H1 (cell line): ENCODE results near the gene SH3PXD2A. TPM values are rescaled to one million over a fixed set of nuclear protein-coding genes. Genes with fewer than 3 reads are reported as not detected.

Experiments used
- CTCF ChIA-PET: fragments of 300-600 bp; sonication (Branson Sonifier 250); formaldehyde crosslinking; loops from one replicate; lab custom pipeline; 2021; ENCODE audit not compliant: partially characterized antibody; lab: Charles Lee
- POLR2A ChIA-PET: fragments of 300-600 bp; sonication (Branson Sonifier 250); formaldehyde crosslinking; loops from one replicate; lab custom pipeline; 2021; ENCODE audit warnings: inconsistent platforms; ENCODE audit not compliant: partially characterized antibody; lab: Charles Lee
- DNase-seq, 2 experiments: peaks; one replicate each; pipeline versions ENCODE4 v3.0.0 to v3.0.0-alpha.2; 2010 to 2022; ENCODE audit warnings: low spot score in 2 of 2, low read depth in 1 of 2, mixed read lengths in 1 of 2
- FAIRE-seq: peaks from 2 replicates; lab custom pipeline; 2011; peaks lifted over from hg19 to GRCh38; lab: Jason Lieb, UNC
- H2AFZ ChIP-seq: 2 replicates; pipeline ENCODE4 v1.8.1; 2012; ENCODE audit warnings: low read length, inconsistent platforms
- H2AK5ac ChIP-seq: 2 replicates; pipeline ENCODE4 v1.6.1; 2013; ENCODE audit warnings: low read depth, low read length
- H2BK120ac ChIP-seq: replicated peaks from 2 replicates; pipeline ENCODE3; 2013; ENCODE audit warnings: low read depth, low read length, inconsistent platforms
- H2BK12ac ChIP-seq: 2 replicates; pipeline ENCODE4 v1.6.1; 2013; ENCODE audit warnings: low read depth, low read length
- H2BK15ac ChIP-seq: 2 replicates; pipeline ENCODE4 v1.6.1; 2013; ENCODE audit warnings: low read length
- H2BK20ac ChIP-seq: 2 replicates; pipeline ENCODE4 v1.6.1; 2013; ENCODE audit warnings: low read length
- H2BK5ac ChIP-seq: 2 replicates; pipeline ENCODE4 v1.6.1; 2013; ENCODE audit warnings: low read depth, low read length
- H3K14ac ChIP-seq: 2 replicates; pipeline ENCODE4 v1.6.1; 2013; ENCODE audit warnings: inconsistent platforms; ENCODE audit not compliant: insufficient read length
- H3K18ac ChIP-seq: 2 replicates; pipeline ENCODE4 v1.6.1; 2013; ENCODE audit warnings: low read length; ENCODE audit errors: extremely low read depth
- H3K23ac ChIP-seq: 2 replicates; pipeline ENCODE4 v1.6.1; 2013; ENCODE audit warnings: inconsistent platforms; ENCODE audit not compliant: insufficient read length
- H3K23me2 ChIP-seq: 2 replicates; pipeline ENCODE4 v1.6.1; 2013; ENCODE audit warnings: low read depth, low read length
- H3K27ac ChIP-seq: 2 replicates; pipeline ENCODE4 v1.6.1; 2011; ENCODE audit warnings: low read depth, low read length, inconsistent platforms
- H3K27me3 ChIP-seq, 4 experiments: replicated peaks in 1 of 4; 1 replicate in 1 of 4; 2 replicates in 3 of 4; pipeline versions ENCODE4 v1.6.1 to v1.8.1; 2011 to 2013; ENCODE audit warnings: low read length in 3 of 4, mild to moderate bottlenecking in 3 of 4, inconsistent platforms in 2 of 4, mixed read lengths in 2 of 4, moderate library complexity in 1 of 4; ENCODE audit not compliant: control insufficient read depth in 3 of 4, insufficient read depth in 3 of 4; ENCODE audit errors: extremely low read depth in 1 of 4
- H3K36me3 ChIP-seq, 4 experiments: 2 replicates each; pipeline versions ENCODE4 v1.6.1 to v1.8.1; 2011 to 2013; ENCODE audit warnings: mild to moderate bottlenecking in 4 of 4, low read length in 3 of 4, moderate library complexity in 2 of 4, control low read depth in 1 of 4, inconsistent platforms in 1 of 4; ENCODE audit not compliant: insufficient read depth in 4 of 4, control insufficient read depth in 2 of 4
- H3K4ac ChIP-seq: replicated peaks from 2 replicates; pipeline ENCODE3; 2013; ENCODE audit warnings: low read length, low read depth, mixed read lengths, inconsistent platforms; ENCODE audit not compliant: insufficient read length
- H3K4me1 ChIP-seq, 4 experiments: replicated peaks in 1 of 4; 1 replicate in 1 of 4; 2 replicates in 3 of 4; pipeline versions ENCODE4 v1.6.1 to v1.8.1; 2011 to 2013; ENCODE audit warnings: low read length in 3 of 4, inconsistent platforms in 2 of 4, mixed read lengths in 1 of 4; ENCODE audit not compliant: insufficient read depth in 4 of 4, control insufficient read depth in 3 of 4
- H3K4me2 ChIP-seq, 2 experiments: 2 replicates each; pipeline versions ENCODE4 v1.6.1 to v1.8.1; 2011 to 2013; ENCODE audit warnings: low read depth in 2 of 2, low read length in 2 of 2, control low read depth in 1 of 2, inconsistent platforms in 1 of 2, mild to moderate bottlenecking in 1 of 2; ENCODE audit not compliant: insufficient read depth in 1 of 2
- H3K4me3 ChIP-seq, 4 experiments: fragments of 200-600, 300-600 bp in 1 of 4; sonication (generic), shearing (Covaris generic), sonication (Bioruptor Twin) in 1 of 4; 2 replicates each; pipeline versions ENCODE4 v1.5.1 to v1.8.1; 2011 to 2016; ENCODE audit warnings: low read length in 4 of 4, low read depth in 3 of 4, control low read depth in 2 of 4, inconsistent platforms in 2 of 4, mild to moderate bottlenecking in 2 of 4, mixed read lengths in 1 of 4, moderate library complexity in 1 of 4; ENCODE audit not compliant: insufficient read depth in 2 of 4; ENCODE audit errors: extremely low read depth in 1 of 4
- H3K56ac ChIP-seq: replicated peaks from 2 replicates; pipeline ENCODE3; 2013; ENCODE audit warnings: low read depth, mild to moderate bottlenecking, mixed read lengths, low read length, inconsistent platforms; ENCODE audit not compliant: insufficient read length
- H3K79me1 ChIP-seq: 2 replicates; pipeline ENCODE4 v1.6.1; 2013; ENCODE audit warnings: low read depth, low read length, control low read depth
- H3K79me2 ChIP-seq, 2 experiments: 2 replicates each; pipeline versions ENCODE4 v1.6.1 to v1.8.1; 2012 to 2013; ENCODE audit warnings: low read length in 2 of 2, mild to moderate bottlenecking in 2 of 2, inconsistent platforms in 1 of 2; ENCODE audit not compliant: insufficient read depth in 2 of 2, control insufficient read depth in 1 of 2
- H3K9ac ChIP-seq, 4 experiments: replicated peaks in 1 of 4; 1 replicate in 1 of 4; 2 replicates in 3 of 4; pipeline versions ENCODE4 v1.6.1 to v1.8.1; 2011 to 2013; ENCODE audit warnings: low read depth in 3 of 4, low read length in 3 of 4, control low read depth in 2 of 4, mild to moderate bottlenecking in 2 of 4, moderate library complexity in 2 of 4, inconsistent platforms in 1 of 4; ENCODE audit errors: extremely low read depth in 1 of 4
- H3K9me3 ChIP-seq, 2 experiments: 2 replicates each; pipeline versions ENCODE4 v1.6.1 to v1.8.1; 2012 to 2013; ENCODE audit warnings: mild to moderate bottlenecking in 2 of 2, moderate library complexity in 2 of 2, control low read depth in 1 of 2, inconsistent platforms in 1 of 2, low read depth in 1 of 2, low read length in 1 of 2, mixed read lengths in 1 of 2; ENCODE audit not compliant: insufficient read depth in 2 of 2
- H4K20me1 ChIP-seq, 2 experiments: replicated peaks in 1 of 2; 2 replicates each; pipeline versions ENCODE3 to v1.8.1; 2011 to 2013; ENCODE audit warnings: inconsistent platforms in 2 of 2, low read length in 2 of 2, mild to moderate bottlenecking in 1 of 2; ENCODE audit not compliant: insufficient read depth in 2 of 2, control insufficient read depth in 1 of 2
- H4K5ac ChIP-seq: 2 replicates; pipeline ENCODE4 v1.6.1; 2013; ENCODE audit warnings: low read length, low read depth, mixed read lengths, inconsistent platforms; ENCODE audit not compliant: insufficient read length
- H4K8ac ChIP-seq: 2 replicates; pipeline ENCODE4 v1.8.0; 2013; ENCODE audit warnings: mild to moderate bottlenecking, moderate library complexity, low read length, inconsistent platforms; ENCODE audit not compliant: insufficient read depth; ENCODE audit errors: extremely low read depth
- H4K91ac ChIP-seq: replicated peaks from 2 replicates; pipeline ENCODE3; 2013; ENCODE audit warnings: low read length, mixed read lengths, inconsistent platforms; ENCODE audit not compliant: insufficient read length
- ASH2L ChIP-seq: fragments of 200-600, 300-600 bp; sonication (generic); IDR thresholded peaks from one replicate; pipeline ENCODE4 v1.7.1; 2017; ENCODE audit warnings: low read length
- CBX5 ChIP-seq: fragments of 300-800, 300-1000 bp; sonication (generic); IDR thresholded peaks from 2 replicates; pipeline ENCODE4 v1.7.1; 2016; ENCODE audit warnings: antibody characterized with exemption, low read length, low read depth
- CBX8 ChIP-seq: fragments of 300-800, 300-1000 bp; sonication (generic); IDR thresholded peaks from 2 replicates; pipeline ENCODE4 v1.7.1; 2016; ENCODE audit warnings: low read depth, low read length, borderline replicate concordance
- CHD1 ChIP-seq: IDR thresholded peaks from 2 replicates; pipeline ENCODE4 v1.6.1; 2012; ENCODE audit warnings: low read depth, low read length, improper control_type of control experiment
- CREB1 ChIP-seq: IDR thresholded peaks from 2 replicates; pipeline ENCODE4 v1.6.1; 2012; ENCODE audit warnings: inconsistent platforms
- CTBP2 ChIP-seq: IDR thresholded peaks from 2 replicates; pipeline ENCODE4 v1.7.0; 2011; ENCODE audit warnings: borderline replicate concordance, mild to moderate bottlenecking, moderate library complexity, mixed read lengths, low read length; ENCODE audit not compliant: insufficient read depth, insufficient read length
- JUN ChIP-seq: IDR thresholded peaks from 2 replicates; pipeline ENCODE4 v1.6.1; 2011; ENCODE audit warnings: low read depth, mild to moderate bottlenecking, improper control_type of control experiment, low read length
- KDM1A ChIP-seq: fragments of 200-600, 300-600 bp; sonication (generic); IDR thresholded peaks from 2 replicates; pipeline ENCODE4 v1.7.1; 2016; ENCODE audit warnings: mild to moderate bottlenecking, low read length, borderline replicate concordance
- MAFK ChIP-seq: IDR thresholded peaks from 2 replicates; pipeline ENCODE4 v1.6.1; 2012; ENCODE audit warnings: low read depth, mild to moderate bottlenecking, improper control_type of control experiment, low read length
- NRF1 ChIP-seq: IDR thresholded peaks from 2 replicates; pipeline ENCODE4 v1.6.1; 2011; ENCODE audit warnings: mild to moderate bottlenecking, low read depth, low read length, improper control_type of control experiment
- PHF8 ChIP-seq: fragments of 200-600 bp; sonication (generic); conservative IDR thresholded peaks from 2 replicates; pipeline ENCODE4 v1.7.1; 2012; ENCODE audit warnings: low read depth, mild to moderate bottlenecking, inconsistent platforms, low read length, moderate library complexity
- POU5F1 ChIP-seq: IDR thresholded peaks from 2 replicates; pipeline ENCODE4 v1.6.1; 2011; ENCODE audit warnings: low read depth, mild to moderate bottlenecking, low read length, moderate library complexity
- SP1 ChIP-seq: IDR thresholded peaks from 2 replicates; pipeline ENCODE4 v1.6.1; 2011; ENCODE audit warnings: low read depth, low read length
- TAF7 ChIP-seq: optimal IDR thresholded peaks from 2 replicates; pipeline ENCODE3; 2011; ENCODE audit warnings: low read depth, mild to moderate bottlenecking, inconsistent platforms, low read length, moderate library complexity, borderline replicate concordance
- WGBS, 2 experiments: shearing (Covaris generic) in 1 of 2; methylation state at CpG; one replicate each; pipeline versions ENCODE4 v1.1.6 to v1.1.7; 2013 to 2015; ENCODE audit warnings: low lambda C conversion rate in 2 of 2, mixed read lengths in 2 of 2, inconsistent platforms in 1 of 2, low coverage in 1 of 2, missing lambda C conversion rate in 1 of 2; ENCODE audit not compliant: insufficient replicate concordance in 2 of 2, insufficient coverage in 1 of 2, insufficient read length in 1 of 2; ENCODE audit errors: extremely low coverage in 1 of 2, missing lambda C conversion rate in 1 of 2; 5-methylcytosine and 5-hydroxymethylcytosine counted together
- polyA plus RNA-seq, 7 experiments: library from polyadenylated mRNA; depleted of rRNA in 3 of 7; stranded (reverse) in 5 of 7; unstranded in 2 of 7; fragments of >200 nt in 5 of 7; fragments of 200-250 nt in 2 of 7; gene quantifications; 1 replicate in 5 of 7; 2 replicates in 1 of 7; 4 replicates in 1 of 7; pipeline versions ENCODE4 v1.2.1 to v1.2.3, GENCODE V29; 2011 to 2013; ENCODE audit warnings: missing spikeins in 2 of 7, mixed read lengths in 2 of 7
- total RNA-seq: library from RNA; stranded (reverse); fragmentation: NEBNext Ultra II Directional; extraction: Animal tissue kit (Norgen Biotek cat#: 25700); gene quantifications from 2 replicates; pipeline ENCODE4 v1.2.1, GENCODE V29; 2021
- TF ChIP-seq, protein P1 (sequence below): IDR thresholded peaks from 2 replicates; pipeline ENCODE4 v1.6.1; 2011; ENCODE audit warnings: low read depth, mild to moderate bottlenecking, low read length; ENCODE audit not compliant: insufficient read depth

The SH3PXD2A gene
- total and polyA plus RNA-seq, 2 of the 8 experiments (the other 6 are each of a cell fraction or from before 2014, with no cell fraction given): 5.4 to 16.3 TPM

DNA sequence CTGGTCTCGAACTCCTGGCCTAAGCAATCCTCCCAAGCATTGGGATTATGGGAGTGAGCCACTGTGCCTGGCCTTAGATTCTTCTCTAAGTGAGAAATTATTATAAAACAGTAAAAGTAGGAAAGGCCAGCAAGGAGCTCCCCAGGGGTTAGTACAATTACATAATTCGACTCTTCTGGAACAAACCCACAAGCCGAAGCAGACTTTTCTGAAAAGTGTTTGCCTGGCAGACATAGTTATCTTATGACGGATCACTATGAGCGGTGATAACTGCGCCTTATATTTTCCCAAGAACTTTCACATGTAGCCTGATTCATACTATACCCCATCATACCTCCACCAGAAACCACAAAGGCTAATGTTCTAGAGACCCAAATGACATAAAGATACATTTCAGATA, 30.2 kb upstream of the SH3PXD2A start:
- ChIA-PET CTCF (interaction anchor here (0.6 to 11.7 kb wide), 36 partner anchors 7 to 337 kb away, joined by 3 to 193 read pairs (median 4); partner anchors contain the start of genes SH3PXD2A and STN1), POLR2A (no interaction called here)
- no peak for TF ChIP-seq SP1
- TF ChIP-seq CBX8: no peak
- no peak for TF ChIP-seq KDM1A
- TF ChIP-seq NRF1: no peak
- TF ChIP-seq MAFK: no peak
- TF ChIP-seq CBX5: no peak
- TF ChIP-seq TAF7: no peak
- TF ChIP-seq ASH2L: no peak
- no peak for TF ChIP-seq JUN
- no peak for TF ChIP-seq PHF8
- no peak for TF ChIP-seq POU5F1
- TF ChIP-seq, protein P1, sequence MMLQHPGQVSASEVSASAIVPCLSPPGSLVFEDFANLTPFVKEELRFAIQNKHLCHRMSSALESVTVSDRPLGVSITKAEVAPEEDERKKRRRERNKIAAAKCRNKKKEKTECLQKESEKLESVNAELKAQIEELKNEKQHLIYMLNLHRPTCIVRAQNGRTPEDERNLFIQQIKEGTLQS: no peak
- no peak for TF ChIP-seq CHD1
- TF ChIP-seq CTBP2: no peak
- TF ChIP-seq CREB1: no peak

More for the DNA sequence above, 30.2 kb upstream of the SH3PXD2A start:
- H2BK5ac ChIP-seq: no peak overlapping the region
- H3K23ac ChIP-seq: no peak overlapping the region
- no peak overlapping the region for H2BK120ac ChIP-seq
- H3K9me3 ChIP-seq: no peaks in the 10 kb centered on the region
- DNase-seq: no peak
- no peak overlapping the region for H3K4ac ChIP-seq
- no peak overlapping the region for H3K4me3 ChIP-seq
- no peak for FAIRE-seq
- H2BK12ac ChIP-seq: no peak overlapping the region
- no peak overlapping the region for H3K27ac ChIP-seq
- H3K36me3 ChIP-seq: no peaks in the 10 kb centered on the region; a peak in 1 of 8 replicates
- no peak overlapping the region for H3K56ac ChIP-seq
- H3K18ac ChIP-seq: no peak overlapping the region
- no peak overlapping the region for H3K4me2 ChIP-seq
- no peak overlapping the region for H2BK15ac ChIP-seq
- no peaks in the 10 kb centered on the region for H3K79me1 ChIP-seq
- WGBS, 2 experiments: 87% methylated on average over 6 of the region's 6 CpGs; no CpG with 5 or more reads in 1 of the 2 experiments
- no peak overlapping the region for H3K9ac ChIP-seq
- H3K79me2 ChIP-seq: no peaks in the 10 kb centered on the region
- H3K14ac ChIP-seq: no peak overlapping the region
- no peak overlapping the region for H2BK20ac ChIP-seq
- no peaks in the 10 kb centered on the region for H3K27me3 ChIP-seq
- H4K20me1 ChIP-seq: peaks cover 0 to 2% of the 10 kb centered on the region in 2 experiments
- no peak overlapping the region for H2AK5ac ChIP-seq
- H3K4me1 ChIP-seq: peaks cover 0 to 2% (median 0%) of the 10 kb centered on the region in 4 experiments; a peak in 1 of 7 replicates
- H4K5ac ChIP-seq: no peak overlapping the region
- no peaks in the 10 kb centered on the region for H3K23me2 ChIP-seq
- H2AFZ ChIP-seq: no peak overlapping the region
- H4K8ac ChIP-seq: no peak overlapping the region
- no peak overlapping the region for H4K91ac ChIP-seq
